HepG2 (cell line): ENCODE results near the gene IFT80. TPM values are rescaled to one million over a fixed set of nuclear protein-coding genes. Genes with fewer than 3 reads are reported as not detected.

ENCODE experiments used
- ATAC-seq: fragments of 200-7000 bp; cut with Tn5 transposase; 3 replicates; pipeline ENCODE4 v1.9.1; 2020; ENCODE audit warnings: mild to moderate bottlenecking, moderate library complexity
- BruUV-seq: library from RNA; stranded (reverse); fragments of 400-500 nt; replicated peaks from 2 replicates; lab custom pipeline; 2021; lab: Mats Ljungman, UMichigan
- CTCF ChIA-PET: fragments of 300-600 bp; formaldehyde crosslinking; extraction: SDS; loops from one replicate; lab custom pipeline; 2021; ENCODE audit warnings: low total read pairs, inconsistent platforms, low intra/inter-chr PET ratio; lab: Yijun Ruan, JAX
- POLR2A ChIA-PET: fragments of 350-600 bp; sonication (Branson Sonifier 250); formaldehyde crosslinking; loops from one replicate; lab custom pipeline; 2020; ENCODE audit warnings: antibody characterized with exemption, inconsistent platforms; lab: Yijun Ruan, JAX
- DNase-seq: peaks from one replicate; pipeline ENCODE4 v3.0.0-alpha.2; 2015; ENCODE audit warnings: low spot score
- FAIRE-seq: peaks from 3 replicates; lab custom pipeline; 2011; peaks lifted over from hg19 to GRCh38; lab: Jason Lieb, UNC
- H2AFZ ChIP-seq: one replicate; pipeline ENCODE4 v1.6.1; 2011; ENCODE audit warnings: low read length, inconsistent platforms
- H3K27ac ChIP-seq: fragments of 300-600 bp; 3 replicates; pipeline ENCODE4 v1.8.0; 2011; ENCODE audit warnings: mixed run types, mild to moderate bottlenecking, mixed read lengths, low read length, inconsistent platforms; ENCODE audit not compliant: insufficient read depth; ENCODE audit errors: extremely low read length
- H3K27me3 ChIP-seq, 2 experiments: fragments of 200-600 bp in 1 of 2; 2 replicates in 1 of 2; 3 replicates in 1 of 2; pipeline versions ENCODE4 v1.6.0 to v1.8.0; 2011; ENCODE audit warnings: low read length in 2 of 2, mild to moderate bottlenecking in 2 of 2, moderate library complexity in 2 of 2, inconsistent platforms in 1 of 2; ENCODE audit not compliant: insufficient read depth in 2 of 2, control insufficient read depth in 1 of 2
- H3K36me3 ChIP-seq, 2 experiments: fragments of 200-600 bp in 1 of 2; replicated peaks in 1 of 2; 2 replicates in 1 of 2; 3 replicates in 1 of 2; pipeline versions ENCODE4 v1.5.1 to v1.8.0; 2011; ENCODE audit warnings: low read length in 2 of 2, inconsistent platforms in 1 of 2; ENCODE audit not compliant: insufficient read depth in 2 of 2, control insufficient read depth in 1 of 2
- H3K4me1 ChIP-seq: 2 replicates; pipeline ENCODE4 v1.5.1; 2012; ENCODE audit warnings: low read length, inconsistent platforms; ENCODE audit not compliant: insufficient read depth
- H3K4me2 ChIP-seq: 2 replicates; pipeline ENCODE4 v1.6.0; 2011; ENCODE audit warnings: low read depth, low read length, inconsistent platforms
- H3K4me3 ChIP-seq, 3 experiments: fragments of 200-600 bp in 1 of 3; sonication (generic), shearing (Covaris generic) in 1 of 3; replicated peaks in 1 of 3; 2 replicates each; pipeline ENCODE4 v1.5.1; 2011 to 2016; ENCODE audit warnings: low read length in 3 of 3, inconsistent platforms in 2 of 3, low read depth in 2 of 3, mild to moderate bottlenecking in 2 of 3, control low read depth in 1 of 3, mixed read lengths in 1 of 3; ENCODE audit not compliant: insufficient read depth in 1 of 3
- H3K79me2 ChIP-seq: one replicate; pipeline ENCODE4 v1.6.1; 2011; ENCODE audit warnings: low read length, inconsistent platforms; ENCODE audit not compliant: insufficient read depth
- H3K9ac ChIP-seq: 2 replicates; pipeline ENCODE4 v1.6.0; 2011; ENCODE audit warnings: mild to moderate bottlenecking, low read depth, low read length, inconsistent platforms; ENCODE audit not compliant: insufficient read depth
- H3K9me3 ChIP-seq: 2 replicates; pipeline ENCODE4 v1.5.1; 2012; ENCODE audit warnings: mild to moderate bottlenecking, low read length
- H4K20me1 ChIP-seq: 2 replicates; pipeline ENCODE4 v1.6.0; 2011; ENCODE audit warnings: inconsistent platforms, mild to moderate bottlenecking, low read length, moderate library complexity; ENCODE audit not compliant: insufficient read depth
- ETV6 ChIP-seq: sonication (generic); formaldehyde crosslinking; conservative IDR thresholded peaks from 2 replicates; pipeline ENCODE4 v1.4.0; 2020; ENCODE audit warnings: missing genetic modification reagents
- NCOR1 ChIP-seq: fragments of 200-600 bp; sonication (generic); IDR thresholded peaks from 2 replicates; pipeline ENCODE4 v1.7.0; 2017; ENCODE audit warnings: antibody characterized with exemption, low read length, borderline replicate concordance
- ZNF292 ChIP-seq: sonication (generic); formaldehyde crosslinking; IDR thresholded peaks from 2 replicates; pipeline ENCODE4 v1.8.1; 2022; ENCODE audit warnings: mild to moderate bottlenecking, low read depth, missing genetic modification reagents, borderline replicate concordance
- ZXDC ChIP-seq: sonication (generic); formaldehyde crosslinking; IDR thresholded peaks from 2 replicates; pipeline ENCODE4 v1.5.0; 2020; ENCODE audit warnings: mild to moderate bottlenecking, missing genetic modification reagents
- WGBS: methylation state at CpG from one replicate; pipeline ENCODE4 v1.1.6; 2017; ENCODE audit warnings: low lambda C conversion rate; 5-methylcytosine and 5-hydroxymethylcytosine counted together
- in situ Hi-C: cut with HindIII; loops from 2 replicates; pipeline ENCODE4 v1.10.0; 2017; ENCODE audit warnings: low pct_unique_long_range_greater_than_20kb; ENCODE audit not compliant: extremely low pct_ligation_motif_present
- intact Hi-C: fragments of 100-400 bp; cut with micrococcal nuclease; formaldehyde crosslinking; loops from one replicate; pipeline ENCODE4 v1.10.0; 2022; ENCODE audit not compliant: unreplicated experiment
- polyA plus RNA-seq, 8 experiments: library from polyadenylated mRNA; depleted of rRNA in 3 of 8; stranded (reverse) in 7 of 8; unstranded in 1 of 8; fragments of >200 nt; fragmentation: Illumina TruSeq in 4 of 8; extraction: Trizol in 4 of 8; gene quantifications; 2 replicates each; pipeline versions ENCODE4 v1.2.1 to v1.2.3, GENCODE V29; 2011 to 2016; ENCODE audit warnings: low read depth in 4 of 8, missing spikeins in 1 of 8, mixed read lengths in 1 of 8; ENCODE audit not compliant: insufficient read depth in 1 of 8
- total RNA-seq, 5 experiments: library from RNA; depleted of rRNA; stranded (reverse); fragments of >200 nt; fragmentation: Illumina TruSeq; extraction: Trizol; gene quantifications; 2 replicates each; pipeline ENCODE4 v1.2.3, GENCODE V29; 2016; ENCODE audit warnings: low read depth in 1 of 5
- TF ChIP-seq, protein P1 (sequence below): sonication (generic); formaldehyde crosslinking; IDR thresholded peaks from 2 replicates; pipeline ENCODE4 v1.9.0; 2021; ENCODE audit warnings: missing genetic modification reagents, borderline replicate concordance
- TF ChIP-seq, protein P2 (sequence below): sonication (generic); formaldehyde crosslinking; IDR thresholded peaks from 2 replicates; pipeline ENCODE4 v1.5.1; 2020; ENCODE audit warnings: missing genetic modification reagents, mild to moderate bottlenecking, borderline replicate concordance

Gene IFT80
- total and polyA plus RNA-seq, 2 of the 13 experiments (the other 11 are each of a cell fraction or from before 2014, with no cell fraction given): 11.4 to 15.7 TPM

- in situ Hi-C loops: no loop called here
- Histone ChIP-seq H3K9me3 (no peaks in the 10 kb centered on the region), H3K27me3 (no peaks in the 10 kb centered on the region), H2AFZ (no peak overlapping the region), H3K9ac (no peak overlapping the region), H4K20me1 (no peaks in the 10 kb centered on the region), H3K27ac (no peak overlapping the region), H3K4me1 (0 out of 2 replicates have a peak, but pooled peaks cover 7% of the 10 kb centered on the region), H3K36me3 (0 out of 5 replicates have a peak, but pooled peaks cover 0 to 3% of the 10 kb centered on the region in 2 experiments), H3K79me2 (no peaks in the 10 kb centered on the region), H3K4me2 (no peak overlapping the region), H3K4me3 (no peak overlapping the region)
- TF ChIP-seq ZNF292 (CRISPR knock-in tag) (no peak), ZXDC (CRISPR knock-in tag) (no peak), NCOR1 (no peak), ETV6 (CRISPR knock-in tag) (no peak)
- TF ChIP-seq, protein P1, sequence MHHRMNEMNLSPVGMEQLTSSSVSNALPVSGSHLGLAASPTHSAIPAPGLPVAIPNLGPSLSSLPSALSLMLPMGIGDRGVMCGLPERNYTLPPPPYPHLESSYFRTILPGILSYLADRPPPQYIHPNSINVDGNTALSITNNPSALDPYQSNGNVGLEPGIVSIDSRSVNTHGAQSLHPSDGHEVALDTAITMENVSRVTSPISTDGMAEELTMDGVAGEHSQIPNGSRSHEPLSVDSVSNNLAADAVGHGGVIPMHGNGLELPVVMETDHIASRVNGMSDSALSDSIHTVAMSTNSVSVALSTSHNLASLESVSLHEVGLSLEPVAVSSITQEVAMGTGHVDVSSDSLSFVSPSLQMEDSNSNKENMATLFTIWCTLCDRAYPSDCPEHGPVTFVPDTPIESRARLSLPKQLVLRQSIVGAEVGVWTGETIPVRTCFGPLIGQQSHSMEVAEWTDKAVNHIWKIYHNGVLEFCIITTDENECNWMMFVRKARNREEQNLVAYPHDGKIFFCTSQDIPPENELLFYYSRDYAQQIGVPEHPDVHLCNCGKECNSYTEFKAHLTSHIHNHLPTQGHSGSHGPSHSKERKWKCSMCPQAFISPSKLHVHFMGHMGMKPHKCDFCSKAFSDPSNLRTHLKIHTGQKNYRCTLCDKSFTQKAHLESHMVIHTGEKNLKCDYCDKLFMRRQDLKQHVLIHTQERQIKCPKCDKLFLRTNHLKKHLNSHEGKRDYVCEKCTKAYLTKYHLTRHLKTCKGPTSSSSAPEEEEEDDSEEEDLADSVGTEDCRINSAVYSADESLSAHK (CRISPR knock-in tag): no peak
- TF ChIP-seq, protein P2, sequence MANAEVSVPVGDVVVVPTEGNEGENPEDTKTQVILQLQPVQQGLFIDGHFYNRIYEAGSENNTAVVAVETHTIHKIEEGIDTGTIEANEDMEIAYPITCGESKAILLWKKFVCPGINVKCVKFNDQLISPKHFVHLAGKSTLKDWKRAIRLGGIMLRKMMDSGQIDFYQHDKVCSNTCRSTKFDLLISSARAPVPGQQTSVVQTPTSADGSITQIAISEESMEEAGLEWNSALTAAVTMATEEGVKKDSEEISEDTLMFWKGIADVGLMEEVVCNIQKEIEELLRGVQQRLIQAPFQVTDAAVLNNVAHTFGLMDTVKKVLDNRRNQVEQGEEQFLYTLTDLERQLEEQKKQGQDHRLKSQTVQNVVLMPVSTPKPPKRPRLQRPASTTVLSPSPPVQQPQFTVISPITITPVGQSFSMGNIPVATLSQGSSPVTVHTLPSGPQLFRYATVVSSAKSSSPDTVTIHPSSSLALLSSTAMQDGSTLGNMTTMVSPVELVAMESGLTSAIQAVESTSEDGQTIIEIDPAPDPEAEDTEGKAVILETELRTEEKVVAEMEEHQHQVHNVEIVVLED (CRISPR knock-in tag): no peak
- FAIRE-seq: no peak
- CTCF ChIA-PET: no interaction called here
- BruUV-seq: no TSS peak
- POLR2A ChIA-PET: no interaction called here
- ATAC-seq: no peak
- DNase-seq: no peak
- WGBS: 88% methylated on average over 2 of the region's 2 CpGs
- intact Hi-C loops: no loop called here
These were observed 30.2 kb downstream of the IFT80 start for GRCh38 chr3:160368804-160369203.
